Measurements from ENCODE around the gene COG4.

The COG4 gene

GRCh38 chr16:70569752-70570151 lies 46.4 kb upstream of the COG4 start:
- H3K27ac ChIP-seq, result no peak overlapping the region
- H3K4me1 ChIP-seq (ENCODE audit: control insufficient read depth in 1 of 2, insufficient read depth in 1 of 2, low read depth in 1 of 2, low read length in 1 of 2), result no peaks in the 10 kb centered on the region
- no peak for TF ChIP-seq CTCF (IDR thresholded peaks at IDR 0.05)
- H3K27me3 ChIP-seq, result no peaks in the 10 kb centered on the region
- H3K36me3 ChIP-seq, result peaks cover 99% of the 10 kb centered on the region
- H3K9me3 ChIP-seq, result no peaks in the 10 kb centered on the region
- H3K4me3 ChIP-seq (ENCODE audit: low read depth in 1 of 2, low read length in 1 of 2), result no peak overlapping the region

- no peak overlapping the region for H3K4me3 ChIP-seq (ENCODE audit: low read depth in 1 of 2, low read length in 1 of 2)
- no peaks in the 10 kb centered on the region for H3K27me3 ChIP-seq
- no peaks in the 10 kb centered on the region for H3K9me3 ChIP-seq
- no peak for TF ChIP-seq CTCF (IDR thresholded peaks at IDR 0.05)
- H3K4me1 ChIP-seq (ENCODE audit: control insufficient read depth in 1 of 2, insufficient read depth in 1 of 2, low read depth in 1 of 2, low read length in 1 of 2), result no peaks in the 10 kb centered on the region
- H3K27ac ChIP-seq, result no peak overlapping the region
- H3K36me3 ChIP-seq, result peaks cover 100% of the 10 kb centered on the region
Observed at GRCh38 chr16:70568601-70569237, 45.4 kb upstream of the COG4 start.

- no peaks in the 10 kb centered on the region for H3K27me3 ChIP-seq
- no peak for TF ChIP-seq CTCF (IDR thresholded peaks at IDR 0.05)
- no peaks in the 10 kb centered on the region for H3K9me3 ChIP-seq
- no peak overlapping the region for H3K4me3 ChIP-seq (ENCODE audit: low read depth in 1 of 2, low read length in 1 of 2)
- no peaks in the 10 kb centered on the region for H3K4me1 ChIP-seq (ENCODE audit: control insufficient read depth in 1 of 2, insufficient read depth in 1 of 2, low read depth in 1 of 2, low read length in 1 of 2)
- H3K36me3 ChIP-seq, result peaks cover 100% of the 10 kb centered on the region
- no peak overlapping the region for H3K27ac ChIP-seq
Observed at GRCh38 chr16:70565053-70565452, 41.7 kb upstream of the COG4 start.

- no peak for TF ChIP-seq CTCF (IDR thresholded peaks at IDR 0.05)
- no peak overlapping the region for H3K27ac ChIP-seq
- no peaks in the 10 kb centered on the region for H3K27me3 ChIP-seq
- no peaks in the 10 kb centered on the region for H3K9me3 ChIP-seq
- no peak overlapping the region for H3K4me3 ChIP-seq (ENCODE audit: low read depth in 1 of 2, low read length in 1 of 2)
- no peaks in the 10 kb centered on the region for H3K4me1 ChIP-seq (ENCODE audit: control insufficient read depth in 1 of 2, insufficient read depth in 1 of 2, low read depth in 1 of 2, low read length in 1 of 2)
- peaks cover 98% of the 10 kb centered on the region for H3K36me3 ChIP-seq
Observed at GRCh38 chr16:70563636-70564035, 40.3 kb upstream of the COG4 start.

GRCh38 chr16:70561623-70562022 lies 38.3 kb upstream of the COG4 start:
- Histone ChIP-seq H3K27me3 (no peaks in the 10 kb centered on the region), H3K4me3 (ENCODE audit: low read depth in 1 of 2, low read length in 1 of 2) (no peak overlapping the region), H3K36me3 (peaks cover 98% of the 10 kb centered on the region), H3K27ac (no peak overlapping the region), H3K4me1 (ENCODE audit: control insufficient read depth in 1 of 2, insufficient read depth in 1 of 2, low read depth in 1 of 2, low read length in 1 of 2) (no peaks in the 10 kb centered on the region), H3K9me3 (no peaks in the 10 kb centered on the region)
- no peak for TF ChIP-seq CTCF (IDR thresholded peaks at IDR 0.05)

Data from neutrophil (primary cell).